Panc1 (cell line): Measurements from ENCODE around the gene OLFML2A.
"Not testable (repeated sequence)": the region's sequence is repeated elsewhere in the genome, so short reads cannot be mapped to it uniquely, and the experiment has no call there.

ENCODE experiments used
- CTCF ChIP-seq: fragments of 450-650 bp; IDR thresholded peaks from 2 replicates; pipeline ENCODE4 v1.5.1; 2017; ENCODE audit warnings: mild to moderate bottlenecking
- POLR2AphosphoS5 ChIP-seq: IDR thresholded peaks from 2 replicates; pipeline ENCODE4 v1.6.1; 2012; ENCODE audit warnings: mild to moderate bottlenecking, low read depth, low read length, moderate library complexity
- REST ChIP-seq, 2 experiments: IDR thresholded peaks; 2 replicates each; pipeline ENCODE4 v1.6.1; 2011 to 2012; ENCODE audit warnings: low read depth in 2 of 2, control low read depth in 1 of 2, low read length in 1 of 2, mild to moderate bottlenecking in 1 of 2, moderate library complexity in 1 of 2; ENCODE audit not compliant: insufficient read depth in 1 of 2

GRCh38 chr9:124838132-124838531, 61.2 kb downstream of the OLFML2A start:
- not testable (repeated sequence) for TF ChIP-seq CTCF; POLR2AphosphoS5; REST (IDR thresholded peaks at IDR 0.05; ENCODE audit: insufficient read depth in 1 of 2, low read depth in 2 of 2, low read length in 1 of 2)
